HG03039 (cell line): ENCODE results near the gene SNX9.
A peak's percentile ranks its signal among the peaks of the same experiment; 100 is the strongest.
"Not testable (repeated sequence)": the region's sequence is repeated elsewhere in the genome, so short reads cannot be mapped to it uniquely, and the experiment has no call there.

Experiments used
- ATAC-seq: cut with Tn5 transposase; IDR thresholded peaks from one replicate; pipeline ENCODE4 v1.9.1; 2021; ENCODE audit warnings: mild to moderate bottlenecking, moderate library complexity; ENCODE audit not compliant: unreplicated experiment

The SNX9 gene

DNA sequence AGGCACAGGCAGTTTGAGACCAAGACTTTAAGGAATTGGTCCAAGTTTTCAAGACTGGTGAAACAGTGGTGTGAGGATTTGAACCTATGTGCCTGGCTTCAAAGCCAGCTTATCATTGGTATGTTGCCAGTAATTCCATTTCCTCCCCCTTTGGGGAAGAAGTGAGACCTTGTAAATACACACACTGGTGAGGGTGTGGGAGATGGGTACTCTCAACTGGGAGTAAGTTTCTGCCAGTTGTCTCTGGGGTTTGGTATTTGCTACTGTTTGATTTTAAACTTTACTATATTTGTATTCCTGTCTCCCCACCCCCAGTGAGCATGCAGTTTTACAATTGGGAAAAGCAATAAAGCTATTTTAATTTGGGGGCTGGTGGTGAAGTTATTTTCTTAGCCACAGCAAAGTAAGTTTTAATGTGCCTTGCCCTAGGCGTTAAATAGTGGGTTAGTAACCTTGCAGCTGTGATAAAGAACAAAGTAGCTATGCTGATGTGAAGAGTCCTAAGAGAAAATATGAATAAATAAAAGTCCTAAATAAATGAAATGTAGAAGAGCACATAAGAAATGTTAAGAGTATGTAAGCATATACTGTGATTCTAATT, 31.0 kb downstream of the SNX9 start:
- ATAC-seq, result no peak

DNA sequence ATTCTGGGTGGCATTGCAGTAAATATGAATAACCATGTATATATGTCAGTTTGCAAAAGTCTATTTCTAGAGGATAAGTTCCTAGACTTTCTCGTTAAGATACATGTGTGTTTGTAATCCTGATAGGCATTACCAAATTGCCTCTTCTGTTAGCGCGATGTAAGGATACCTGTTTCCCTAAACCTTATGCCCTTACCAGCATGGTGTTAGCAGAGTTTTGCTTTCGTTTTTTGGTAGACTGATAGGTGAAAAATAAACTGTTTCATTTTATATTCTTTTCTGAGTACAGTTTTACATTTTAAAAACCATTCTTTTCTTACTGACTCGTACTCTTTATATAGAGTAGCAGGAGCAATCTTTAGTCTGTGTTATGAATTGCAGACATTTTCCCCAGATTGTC, 32.3 kb downstream of the SNX9 start:
- ATAC-seq, result no peak

DNA sequence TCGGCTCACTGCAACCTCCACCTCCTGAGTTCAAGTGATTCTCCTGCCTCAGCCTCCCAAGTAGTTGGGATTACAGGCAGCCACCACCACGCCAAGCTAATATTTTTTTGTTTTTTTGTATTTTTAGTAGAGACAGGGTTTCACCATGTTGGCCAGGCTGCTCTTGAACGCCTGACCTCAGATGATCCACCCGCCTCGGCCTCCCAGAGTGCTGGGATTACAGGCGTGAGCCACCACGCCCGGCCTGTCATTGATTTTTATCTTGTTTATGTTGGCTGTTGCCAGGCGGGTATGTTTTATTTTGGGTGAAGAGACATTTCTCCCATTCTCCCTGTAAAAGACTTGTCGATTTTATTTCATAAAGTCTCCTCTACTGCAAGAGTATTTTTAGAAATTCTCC, 32.8 kb downstream of the SNX9 start:
- ATAC-seq, result not testable (repeated sequence)

DNA sequence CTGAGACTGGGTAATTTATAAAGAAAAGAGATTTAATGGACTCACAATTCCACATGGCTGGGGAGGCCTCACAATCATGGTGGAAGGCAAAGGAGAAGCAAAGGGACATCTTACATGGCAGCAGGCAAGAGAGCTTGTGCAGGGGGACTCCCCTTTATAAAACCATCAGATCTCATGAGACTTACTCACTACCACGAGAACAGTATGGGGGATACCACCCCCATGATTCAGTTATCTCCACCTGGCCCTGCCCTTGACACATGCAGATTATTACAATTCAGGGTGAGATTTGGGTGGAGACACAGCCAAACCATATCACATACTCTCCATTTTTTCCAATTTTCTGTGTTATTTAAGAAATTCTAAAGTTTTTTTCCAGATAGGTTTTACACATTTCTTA, 35.6 kb downstream of the SNX9 start:
- not testable (repeated sequence) for ATAC-seq

DNA sequence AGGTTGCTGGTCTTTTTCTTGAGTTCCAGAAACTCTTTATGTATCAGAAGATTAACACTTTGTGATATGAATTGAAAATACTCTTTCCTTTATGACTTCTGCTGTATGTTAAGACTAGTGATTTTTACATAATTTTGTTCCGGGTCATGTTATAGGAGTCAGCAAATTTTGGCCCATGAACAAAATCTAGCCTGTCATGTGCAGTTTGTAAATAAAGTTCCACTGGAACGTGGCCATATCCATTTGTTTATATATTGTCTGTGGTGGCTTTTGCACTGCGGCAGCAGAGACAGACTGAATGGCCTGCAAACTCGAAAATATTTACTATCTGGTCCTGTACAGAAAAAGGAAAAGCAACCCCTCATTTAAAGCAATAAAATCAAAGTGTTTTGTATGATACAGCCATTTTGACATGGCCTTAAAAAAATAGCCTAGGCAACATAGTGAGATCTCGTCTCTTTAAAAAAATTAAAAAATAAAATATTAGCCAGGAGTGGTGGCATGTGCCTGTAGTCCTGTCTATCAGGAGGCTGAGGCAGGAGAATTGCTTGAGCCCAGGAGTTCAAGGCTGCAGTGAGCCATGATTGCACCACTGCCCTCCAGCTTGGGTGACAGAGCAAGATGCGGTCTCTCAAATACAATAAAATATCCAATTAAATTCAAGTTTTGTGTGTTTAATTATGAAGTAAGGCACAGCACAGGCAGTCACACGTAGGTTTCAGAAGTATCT, 36.9 kb downstream of the SNX9 start:
- ATAC-seq, result no peak

DNA sequence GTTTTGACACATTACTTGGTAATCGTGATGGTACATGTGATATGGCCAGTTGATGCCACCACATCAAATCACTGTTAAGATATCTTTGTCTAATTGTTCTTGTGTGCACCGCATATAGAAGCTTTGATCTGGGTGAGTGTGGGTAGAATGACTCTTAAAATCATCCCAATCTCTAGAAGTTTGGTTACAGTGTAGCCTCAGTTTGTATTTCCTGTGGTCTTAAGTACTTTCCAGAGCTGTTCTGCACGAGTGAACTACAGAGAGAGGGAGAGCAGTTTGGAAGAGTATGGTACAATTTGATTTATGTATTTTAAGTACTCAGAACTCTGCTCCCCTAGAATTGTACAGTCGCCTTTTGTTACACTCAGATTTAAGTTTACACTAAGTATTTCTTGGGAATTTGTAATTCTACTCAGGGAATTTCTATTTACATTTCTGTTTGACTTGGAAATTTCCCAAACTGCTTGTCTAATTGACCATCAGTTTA, 37.5 kb downstream of the SNX9 start:
- no peak for ATAC-seq

DNA sequence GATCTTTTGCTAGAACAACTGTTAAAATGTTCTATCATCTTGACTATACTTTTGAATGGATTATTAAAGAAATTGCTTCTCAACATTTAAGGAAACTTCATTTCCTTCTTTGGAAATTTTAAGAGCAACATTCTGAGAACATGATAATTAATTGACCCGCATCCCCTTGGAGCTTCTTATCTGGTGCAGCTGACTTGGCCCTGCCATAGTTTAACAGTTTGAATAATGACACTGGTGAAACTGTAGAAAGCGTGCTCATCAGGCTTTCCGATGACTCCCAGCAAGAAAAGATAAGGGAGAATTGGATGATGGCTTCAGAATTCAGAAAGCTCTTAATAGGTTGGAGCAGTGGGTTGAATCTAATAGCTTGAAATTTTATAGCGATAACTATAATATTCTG, 38.1 kb downstream of the SNX9 start:
- ATAC-seq, result no peak

DNA sequence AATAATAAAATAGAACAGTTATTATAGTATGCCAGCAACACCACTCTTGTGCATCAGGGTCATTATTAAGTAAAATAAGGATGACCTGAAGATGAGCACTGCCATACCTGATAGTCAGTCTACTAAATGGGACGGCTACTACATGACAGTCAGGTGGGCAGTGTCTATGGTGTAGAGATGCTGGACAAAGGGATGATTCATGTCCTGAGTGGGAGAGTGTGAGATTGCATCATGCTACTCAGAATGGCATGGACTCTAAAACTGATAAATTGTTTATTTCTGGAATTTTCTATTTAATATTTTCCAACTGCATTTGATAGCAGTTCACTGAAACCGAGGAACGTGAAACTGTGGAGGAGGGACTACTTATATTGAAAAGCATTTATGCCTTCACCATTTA, 38.8 kb downstream of the SNX9 start:
- no peak for ATAC-seq

DNA sequence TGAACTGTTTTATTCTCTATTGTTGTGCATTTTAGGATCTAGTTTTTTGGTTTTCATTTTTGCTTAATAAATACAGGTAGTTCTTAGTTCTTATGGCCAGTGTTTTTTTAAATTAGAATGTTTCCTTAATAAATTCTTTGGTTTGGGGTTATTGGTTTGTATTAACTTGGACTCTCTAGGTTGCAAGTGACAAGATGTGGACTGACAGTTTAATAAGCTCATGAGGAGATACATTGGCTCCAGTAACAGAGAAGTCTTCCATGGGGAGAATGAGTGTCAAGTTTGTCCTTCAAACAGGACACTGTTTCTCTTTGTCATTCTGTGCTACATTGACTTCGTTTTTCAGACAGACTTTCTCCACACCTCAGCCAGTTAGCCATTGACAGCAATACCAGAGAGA, 39.7 kb downstream of the SNX9 start:
- no peak for ATAC-seq

DNA sequence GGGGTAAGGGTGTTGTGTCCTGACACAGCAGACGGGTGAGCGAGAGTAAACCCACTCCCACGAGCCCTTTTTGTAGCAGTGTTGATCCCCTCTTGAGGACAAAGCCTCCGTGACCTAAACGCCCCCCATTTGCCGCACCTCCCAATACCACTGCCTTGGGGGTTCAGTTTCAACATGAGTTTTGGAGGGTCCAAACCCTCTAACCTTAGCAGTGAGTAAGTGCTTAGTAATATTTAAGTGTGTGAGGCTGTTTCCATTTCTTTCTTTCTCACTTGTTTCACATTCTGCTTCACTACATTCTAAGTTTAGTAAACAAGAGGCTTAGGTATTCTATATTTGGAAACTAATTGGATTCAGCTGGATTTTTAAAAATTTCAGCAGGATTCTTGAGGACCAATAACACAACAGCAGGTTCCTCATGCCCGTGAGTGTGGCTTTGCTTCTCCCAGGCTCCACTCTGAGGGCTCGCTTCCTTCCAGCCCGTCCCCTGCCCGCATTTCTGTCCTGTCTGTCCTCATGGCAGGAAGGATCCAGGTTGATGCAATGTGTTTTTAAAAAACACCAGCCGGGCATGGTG, 41.2 kb downstream of the SNX9 start:
- ATAC-seq, result no peak

DNA sequence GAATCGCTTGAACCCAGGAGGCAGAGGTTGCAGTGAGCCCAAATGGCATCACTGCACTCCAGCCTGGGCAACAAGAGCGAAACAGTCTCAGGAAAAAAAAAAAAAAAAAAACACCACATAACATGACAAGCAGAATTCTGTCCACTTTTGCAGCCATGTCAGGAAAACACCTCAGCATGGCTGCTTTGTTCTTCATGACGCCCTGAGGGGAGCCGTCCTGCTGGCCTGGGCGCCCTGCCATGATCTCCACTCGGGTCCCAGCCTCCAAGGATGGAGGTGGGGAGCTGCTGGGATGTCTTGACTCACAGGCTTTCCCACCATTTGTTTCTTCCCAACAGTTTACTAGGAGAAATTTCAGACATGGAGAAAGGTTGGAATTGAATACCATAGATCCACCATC, 42.2 kb downstream of the SNX9 start:
- no peak for ATAC-seq

DNA sequence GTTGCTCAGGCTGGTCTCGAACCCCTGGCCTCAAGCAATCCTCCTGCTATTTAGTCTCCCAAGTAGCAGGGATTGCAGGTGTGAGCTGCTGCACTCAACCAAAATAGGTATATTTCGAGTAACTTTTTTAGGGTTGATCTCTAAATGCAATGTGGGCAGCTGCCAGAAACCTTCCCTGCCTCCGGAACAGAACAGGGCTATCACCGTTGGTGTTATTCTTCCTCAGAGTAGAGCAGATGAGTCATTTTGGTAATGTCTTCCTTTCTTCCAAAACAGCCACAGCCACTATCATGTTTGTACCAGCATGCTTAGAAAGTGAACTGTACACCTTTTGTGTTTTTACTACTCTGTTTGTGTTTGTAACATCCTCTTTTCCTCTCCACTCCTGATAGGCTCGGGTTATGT, 44.1 kb downstream of the SNX9 start:
- no peak for ATAC-seq

DNA sequence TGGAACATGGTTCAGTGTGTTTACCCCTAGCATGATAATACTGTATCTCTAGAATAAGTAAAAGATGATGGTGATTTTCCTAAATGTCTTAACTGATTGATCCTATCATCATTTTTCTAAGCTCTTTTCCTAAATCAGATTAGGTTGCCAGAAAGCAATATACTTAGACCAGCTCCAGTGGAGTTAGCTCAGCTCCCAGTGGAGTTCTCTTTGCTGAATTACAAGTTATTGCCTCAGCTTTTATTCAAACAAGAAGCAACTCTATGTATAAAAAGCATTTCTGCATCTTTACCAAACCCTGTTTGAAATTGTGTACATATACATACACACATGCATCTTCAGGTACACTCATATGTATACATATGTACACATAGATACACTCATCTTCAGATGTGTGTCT, 44.9 kb downstream of the SNX9 start:
- ATAC-seq, result no peak

DNA sequence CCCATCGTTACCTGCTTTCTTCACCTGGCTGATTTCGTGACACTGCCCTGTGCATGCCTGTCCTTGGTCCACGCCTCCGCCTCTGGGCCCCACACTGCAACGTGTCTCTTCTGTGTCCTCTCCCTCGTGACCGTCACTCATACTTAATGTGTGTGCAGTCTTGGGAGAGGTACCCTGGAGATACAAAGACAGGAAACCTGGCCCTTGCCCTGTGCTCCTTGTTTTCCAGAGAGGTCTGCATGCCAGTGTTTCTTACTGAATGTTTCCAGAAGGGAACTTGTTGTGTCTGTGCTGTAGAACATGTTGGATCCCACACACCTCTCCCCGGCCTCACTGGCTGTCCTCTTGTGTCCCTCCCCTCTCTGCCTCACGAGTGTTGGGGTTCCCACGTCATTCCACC, 45.8 kb downstream of the SNX9 start:
- no peak for ATAC-seq

DNA sequence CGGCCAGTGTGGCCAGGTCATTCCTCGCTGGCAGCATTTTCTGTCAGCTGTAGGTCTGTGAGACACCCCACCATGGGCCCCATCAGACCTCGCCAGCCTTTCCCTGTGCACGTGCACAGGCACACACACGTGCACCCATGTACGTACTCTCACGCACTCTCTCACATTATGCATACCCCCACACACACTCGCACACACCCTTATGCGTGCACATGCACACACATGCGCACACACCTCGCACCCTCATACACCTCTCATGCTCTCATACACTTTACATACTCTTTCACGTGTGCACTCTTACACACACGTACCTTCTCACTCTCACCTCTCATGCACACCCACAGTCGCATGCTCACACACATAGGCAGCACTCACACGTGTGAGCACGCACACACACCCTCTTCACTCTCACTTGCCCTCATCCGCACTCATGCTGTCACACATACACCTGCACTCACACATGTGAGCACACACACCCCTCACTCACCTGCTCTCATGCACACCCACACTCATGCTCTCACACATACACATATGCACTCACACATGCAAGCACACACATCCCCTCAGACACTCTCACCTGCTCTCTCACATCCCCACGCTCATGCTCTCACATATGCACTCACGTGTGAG, 46.7 kb downstream of the SNX9 start:
- no peak for ATAC-seq

DNA sequence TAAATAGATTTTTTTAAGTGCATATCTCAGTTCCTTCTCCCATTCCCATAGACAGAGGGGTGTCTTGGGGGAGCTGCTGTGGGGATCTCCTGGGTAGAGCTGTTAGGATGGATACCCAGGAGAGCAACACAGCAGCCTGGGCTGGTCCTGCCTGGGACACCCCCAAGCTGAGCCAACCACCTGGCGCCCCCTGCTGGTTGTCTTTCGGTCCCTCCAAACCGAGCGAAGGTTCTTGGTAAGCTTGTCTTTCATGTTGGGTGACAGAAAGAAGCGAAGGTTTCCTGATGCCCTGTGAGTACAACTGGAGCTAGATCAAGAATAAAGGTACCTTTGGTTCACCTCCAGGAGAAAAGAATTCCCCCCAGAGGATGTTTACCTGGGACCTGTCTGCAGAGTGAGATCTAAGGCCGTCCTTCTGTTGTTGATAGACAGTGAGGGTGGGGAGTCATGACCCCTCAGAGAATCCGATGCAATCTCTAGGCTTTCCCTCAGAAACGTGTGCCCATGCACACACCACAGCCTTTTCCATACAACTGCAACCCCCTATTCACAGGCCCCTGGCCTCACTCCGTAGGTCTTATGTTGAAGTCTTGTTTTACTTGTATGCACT, 50.8 kb downstream of the SNX9 start:
- ATAC-seq, result peak; percentile 67

DNA sequence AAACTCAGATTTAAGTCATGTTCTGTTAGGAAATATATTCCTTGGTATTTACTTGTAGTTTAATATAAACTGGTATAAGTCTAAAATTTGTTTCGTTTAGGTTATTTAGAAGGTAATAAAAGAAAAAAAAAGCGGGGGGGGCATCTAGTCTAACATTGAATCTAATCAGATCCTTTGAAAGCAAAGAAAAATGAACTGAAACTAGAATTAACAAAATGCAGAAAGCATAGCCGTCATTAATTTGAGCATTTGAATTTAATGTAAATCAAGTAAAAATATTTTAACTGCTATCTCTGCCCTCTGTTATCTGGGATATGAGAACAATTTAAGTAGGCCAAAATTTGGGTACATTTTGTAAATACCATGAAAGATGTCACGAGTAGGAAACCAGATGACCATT, 54.1 kb downstream of the SNX9 start:
- ATAC-seq, result no peak

DNA sequence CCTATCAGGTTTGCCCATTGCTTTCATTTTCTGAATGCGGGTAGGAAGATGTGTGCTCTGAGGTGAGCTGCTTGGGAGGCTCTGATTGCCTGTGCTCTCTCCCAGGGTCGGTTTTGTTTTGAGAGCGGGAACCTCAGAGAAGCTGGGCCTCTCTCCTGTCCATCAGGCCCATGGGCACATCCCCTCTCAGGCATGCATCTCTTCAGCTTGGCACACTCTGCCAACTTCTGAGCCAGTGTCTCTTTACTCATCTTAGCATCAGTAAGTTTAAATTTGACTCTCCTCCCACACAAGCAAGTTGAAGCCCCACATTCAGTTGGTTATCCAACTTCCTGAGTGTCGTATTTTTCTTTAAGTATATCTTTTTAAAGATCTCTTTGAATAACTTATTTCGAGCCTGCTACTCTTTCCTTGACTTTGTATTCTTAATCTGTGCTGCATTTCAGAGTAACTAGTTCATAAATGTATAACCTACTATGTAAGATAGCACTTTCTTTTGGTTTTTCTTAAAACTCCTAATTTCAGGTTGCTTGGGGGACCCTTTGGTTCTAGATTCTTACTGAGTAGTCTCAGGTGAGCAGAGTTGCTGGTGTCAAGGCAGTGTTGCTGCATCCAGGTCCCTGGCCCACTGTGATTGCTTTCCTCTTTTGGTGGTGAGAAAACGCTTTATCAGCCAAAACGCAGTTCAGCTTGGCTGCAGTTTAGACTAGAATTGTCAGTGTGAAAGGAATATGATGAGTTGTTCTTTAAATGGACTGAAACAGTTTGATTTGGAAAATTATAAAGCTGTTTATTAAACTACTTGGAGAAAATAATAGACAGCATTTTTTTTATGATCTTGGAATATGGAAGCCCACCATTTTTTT, 54.8 kb downstream of the SNX9 start:
- ATAC-seq, result no peak

DNA sequence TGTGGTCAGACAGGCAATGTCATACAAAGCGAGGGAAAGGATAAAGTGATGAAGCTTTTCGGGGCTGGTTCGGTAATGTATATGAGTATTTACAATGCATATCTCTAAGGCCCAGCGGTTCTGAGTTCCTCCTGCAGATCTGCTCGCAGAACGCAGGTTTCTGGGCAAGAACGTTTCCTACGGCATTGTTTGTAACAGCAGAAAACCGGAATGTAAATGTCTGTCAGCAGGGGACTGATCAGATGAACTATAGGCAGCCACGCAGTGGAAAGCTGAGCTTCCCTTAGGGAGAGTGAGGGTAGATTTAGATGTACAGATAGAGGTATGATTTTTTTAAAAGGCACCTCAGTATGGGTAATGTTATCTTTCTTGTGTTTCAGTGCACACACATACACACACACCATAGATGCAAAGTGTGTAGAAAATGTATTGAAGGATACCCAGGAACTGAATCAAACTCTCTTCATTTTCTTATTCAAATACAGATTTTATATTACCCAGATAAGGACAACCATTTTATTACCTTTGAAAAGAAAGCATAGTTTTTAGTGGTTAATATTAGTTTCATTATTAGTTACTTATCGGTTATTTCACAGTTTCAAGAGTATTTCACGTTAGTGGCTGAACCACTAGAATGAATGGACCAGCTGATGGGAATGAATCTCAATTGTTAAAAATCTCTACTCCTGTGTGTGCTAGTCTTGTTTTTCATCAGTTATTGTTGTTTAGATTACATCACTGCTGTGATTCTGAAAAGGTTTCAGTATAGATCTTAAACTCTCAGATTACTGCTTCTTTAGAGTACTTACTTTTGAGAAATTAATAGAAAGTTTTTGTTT, 56.2 kb downstream of the SNX9 start:
- no peak for ATAC-seq

DNA sequence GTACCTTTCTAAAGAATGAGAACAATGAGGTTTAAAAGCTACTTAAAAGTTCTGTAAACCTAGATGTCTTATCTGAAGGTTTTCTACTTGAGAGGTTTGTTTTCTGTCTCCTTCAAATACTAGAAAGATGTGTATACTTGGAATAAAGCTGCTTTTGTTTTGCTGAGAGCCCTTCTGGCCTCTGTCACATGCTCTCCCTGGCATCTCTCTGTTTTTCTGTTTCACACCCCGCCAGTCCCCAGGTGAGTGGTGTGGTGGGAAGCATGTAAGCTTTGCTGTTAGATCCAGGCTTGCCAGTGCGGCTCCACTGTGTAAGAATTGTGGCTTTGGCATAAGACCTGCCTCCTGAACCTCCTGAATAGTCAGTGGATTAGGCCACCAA, 56.8 kb downstream of the SNX9 start:
- no peak for ATAC-seq
